Kidney epithelial cell (primary cell): ENCODE data around the gene CNNM3. TPM values are rescaled to one million over a fixed set of nuclear protein-coding genes. Genes with fewer than 3 reads are reported as not detected.

ENCODE experiments used
- DNase-seq: peaks from one replicate; pipeline ENCODE4 v3.0.0-alpha.2; 2010; ENCODE audit warnings: low read depth
- H3K27me3 ChIP-seq: 2 replicates; pipeline ENCODE4 v1.6.0; 2011; ENCODE audit warnings: low read length; ENCODE audit not compliant: control insufficient read depth, insufficient read depth
- H3K36me3 ChIP-seq: 2 replicates; pipeline ENCODE4 v1.5.1; 2011; ENCODE audit warnings: low read length; ENCODE audit not compliant: control insufficient read depth, insufficient read depth
- H3K4me3 ChIP-seq: 2 replicates; pipeline ENCODE4 v1.5.1; 2011; ENCODE audit warnings: low read depth, mild to moderate bottlenecking, control low read depth, low read length
- CTCF ChIP-seq: IDR thresholded peaks from 2 replicates; pipeline ENCODE4 v1.5.1; 2011; ENCODE audit warnings: mild to moderate bottlenecking, moderate library complexity, low read length, control low read depth, inconsistent platforms; ENCODE audit not compliant: insufficient read depth, poor library complexity, severe bottlenecking
- total RNA-seq: library from RNA; depleted of rRNA; stranded (reverse); fragments of >200 nt; gene quantifications from 2 replicates; pipeline ENCODE4 v1.2.3, GENCODE V29; 2015

The CNNM3 gene
- total RNA-seq, 1 donor from 2014 or later = 9.2 TPM

GRCh38 chr2:96853321-96853720 lies 37.3 kb downstream of the CNNM3 start:
- no peak for TF ChIP-seq CTCF
- Histone ChIP-seq H3K36me3 (no peaks in the 10 kb centered on the region), H3K27me3 (no peaks in the 10 kb centered on the region), H3K4me3 (no peak overlapping the region)
- DNase-seq = no peak

- Histone ChIP-seq H3K36me3 (peaks cover 4% of the 10 kb centered on the region), H3K4me3 (peak overlapping the region; percentile 82), H3K27me3 (no peaks in the 10 kb centered on the region)
- DNase-seq = no peak
- TF ChIP-seq CTCF = no peak
These were observed 41.0 kb downstream of the CNNM3 start for GRCh38 chr2:96856776-96857666.

GRCh38 chr2:96857667-96858372 lies 41.8 kb downstream of the CNNM3 start, which contains the start of gene ANKRD39:
Gene ANKRD39 (minus strand): TSS chr2:96858016. CDS start chr2:96857987, 29 bp downstream.
- peak; percentile 52 for TF ChIP-seq CTCF
- peaks cover 4% of the 10 kb centered on the region for H3K36me3 ChIP-seq
- H3K4me3 ChIP-seq = peak within 1 kb of the TSS; percentile 82
- H3K27me3 ChIP-seq = no peaks in the 10 kb centered on the region
- DNase-seq = peak; percentile 84

GRCh38 chr2:96859099-96859649 lies 43.1 kb downstream of the CNNM3 start:
- Histone ChIP-seq H3K4me3 (no peak overlapping the region), H3K27me3 (no peaks in the 10 kb centered on the region), H3K36me3 (peaks cover 5% of the 10 kb centered on the region)
- no peak for TF ChIP-seq CTCF
- no peak for DNase-seq

- Histone ChIP-seq H3K36me3 (peaks cover 8% of the 10 kb centered on the region), H3K27me3 (no peaks in the 10 kb centered on the region), H3K4me3 (no peak overlapping the region)
- no peak for TF ChIP-seq CTCF
- no peak for DNase-seq
These were observed 43.6 kb downstream of the CNNM3 start for GRCh38 chr2:96859681-96860064.
